ENCODE data around the gene PDXP. TPM values are rescaled to one million over a fixed set of nuclear protein-coding genes. Genes with fewer than 3 reads are reported as not detected.

The PDXP gene
- total and polyA plus RNA-seq, 2 of the 13 experiments (the other 11 are each of a cell fraction or from before 2014, with no cell fraction given): 58.2 to 70.6 TPM

- TF ChIP-seq GMEB1 (CRISPR knock-in tag; IDR thresholded peaks at IDR 0.05; ENCODE audit: borderline replicate concordance) (peak; percentile 77; the same call in 1 of the 2 replicates), ZFY (CRISPR knock-in tag; IDR thresholded peaks at IDR 0.05) (peak; percentile 77), ZNF30 (CRISPR knock-in tag; IDR thresholded peaks at IDR 0.05) (no peak), FOXK1 (CRISPR knock-in tag; IDR thresholded peaks at IDR 0.05; ENCODE audit: borderline replicate concordance, low read depth) (0 out of 2 replicates have a peak, but pooled peaks have one; percentile 13), ZBTB33 (CRISPR knock-in tag; IDR thresholded peaks at IDR 0.05) (no peak), FOSL2 (CRISPR knock-in tag; IDR thresholded peaks at IDR 0.05) (no peak), AKNA (CRISPR knock-in tag; IDR thresholded peaks at IDR 0.05; ENCODE audit: borderline replicate concordance) (no peak), AGO1 (IDR thresholded peaks at IDR 0.05; ENCODE audit: low read depth, low read length, poor library complexity, severe bottlenecking) (no peak), ZFP36L1 (CRISPR knock-in tag; IDR thresholded peaks at IDR 0.05) (no peak), REXO4 (CRISPR knock-in tag; IDR thresholded peaks at IDR 0.05; ENCODE audit: borderline replicate concordance) (no peak), GPN1 (CRISPR knock-in tag; IDR thresholded peaks at IDR 0.05; ENCODE audit: borderline replicate concordance) (no peak), TRIM24 (CRISPR knock-in tag; IDR thresholded peaks at IDR 0.05) (no peak), ZFP90 (CRISPR knock-in tag; IDR thresholded peaks at IDR 0.05; ENCODE audit: borderline replicate concordance) (no peak), SAP130 (CRISPR knock-in tag; IDR thresholded peaks at IDR 0.05; ENCODE audit: low read depth) (peak; percentile 78), ZNF737 (CRISPR knock-in tag; IDR thresholded peaks at IDR 0.05; ENCODE audit: borderline replicate concordance) (no peak), ELF3 (CRISPR knock-in tag; IDR thresholded peaks at IDR 0.05) (peak; percentile 15; the same call in 1 of the 2 replicates), ZXDC (CRISPR knock-in tag; IDR thresholded peaks at IDR 0.05) (0 out of 2 replicates have a peak, but pooled peaks have one; percentile 20)
These were observed at the start of gene PDXP (continued) for GRCh38 chr22:37658133-37659065.

Data from HepG2 (cell line).